A549 treated with Mapracorat at 1 μM for 4 hours (cell line): ENCODE results near the gene CEL. TPM values are rescaled to one million over a fixed set of nuclear protein-coding genes. Genes with fewer than 3 reads are reported as not detected.

Source experiments
- total RNA-seq: library from RNA; stranded (reverse); fragments of 200-300 nt; extraction: Qiagen RNA extraction; gene quantifications from 5 replicates; pipeline ENCODE4 v1.2.3, GENCODE V29; 2022

Gene CEL
- total RNA-seq, result 0.47 to 0.68 TPM (median 0.55 TPM) in 5 replicates

GRCh38 chr9:133061764-133062145, at the start of gene CEL:
TSS of gene CEL (plus strand) at chr9:133061981. CDS start at chr9:133062003, 22 bp downstream.

GRCh38 chr9:133030317-133031129, 31.3 kb upstream of the CEL start, which contains the start of gene GTF3C5:
TSS of gene GTF3C5 (plus strand) at chr9:133030997. CDS start at chr9:133031012, 15 bp downstream.

Other genes starting within 250 kb of the CEL start
- 1.1 to 1.7 TPM (median 1.5 TPM) in 5 replicates for gene AK8, start 183.7 kb upstream of the CEL start, total RNA-seq
- 4.9 to 5.9 TPM (median 5.3 TPM) in 5 replicates for gene SPACA9, start 183.1 kb upstream of the CEL start, total RNA-seq
- gene TSC1, start 117.4 kb upstream of the CEL start, total RNA-seq, result 14.8 to 16.2 TPM (median 15.5 TPM) in 5 replicates
- 0.09 to 0.17 TPM (median 0.16 TPM) in 3 of 5 replicates, not detected in the others for gene GFI1B, start 83.3 kb upstream of the CEL start, total RNA-seq
- gene GTF3C5, start 31.0 kb upstream of the CEL start, total RNA-seq, result 56.8 to 69.1 TPM (median 62.9 TPM) in 5 replicates
- gene RALGDS, start 59.3 kb downstream of the CEL start, total RNA-seq, result 21.9 to 32.7 TPM (median 28.9 TPM) in 5 replicates
- 1.4 to 3.5 TPM (median 2.1 TPM) in 5 replicates for gene GBGT1, start 101.9 kb downstream of the CEL start, total RNA-seq
- not detected in 5 replicates for gene OBP2B, start 147.3 kb downstream of the CEL start, total RNA-seq
- gene ABO, start 213.2 kb downstream of the CEL start, total RNA-seq, result not detected in 5 replicates